ENCODE data around the gene SYT17. TPM values are rescaled to one million over a fixed set of nuclear protein-coding genes. Genes with fewer than 3 reads are reported as not detected.

The SYT17 gene
- polyA plus RNA-seq, 4 donors: 1.3 to 11.4 (median 9.7) TPM

- DNase-seq (ENCODE audit: low read depth in 4 of 4, low spot score in 3 of 4): no peak
Observed at GRCh38 chr16:19212059-19212458, 44.0 kb downstream of the SYT17 start.

DNA sequence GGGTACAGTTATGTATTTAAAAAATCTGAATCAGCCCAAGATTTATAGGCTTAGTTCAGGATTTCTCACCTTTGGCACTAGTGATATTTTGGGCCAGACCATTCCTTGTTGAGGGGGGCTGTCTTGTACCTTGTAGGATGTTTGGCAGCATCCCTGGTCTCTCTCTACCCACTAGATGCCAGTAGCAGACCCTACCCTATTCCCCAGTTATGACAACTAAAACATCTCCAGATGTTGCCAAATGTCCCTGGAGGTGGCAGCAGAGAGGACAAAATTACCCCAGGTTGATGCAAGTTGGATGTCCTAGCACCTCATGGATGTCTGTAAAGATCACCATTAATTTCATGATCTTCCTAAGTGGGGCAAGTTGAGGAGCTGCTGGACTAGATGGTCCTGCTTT, 45.8 kb downstream of the SYT17 start:
- no peak for DNase-seq (ENCODE audit: low read depth in 4 of 4, low spot score in 3 of 4)

- DNase-seq (ENCODE audit: low read depth in 4 of 4, low spot score in 3 of 4): no peak
Observed at GRCh38 chr16:19215705-19216104, 47.7 kb downstream of the SYT17 start.

- DNase-seq (ENCODE audit: low read depth in 4 of 4, low spot score in 3 of 4): no peak
Observed at GRCh38 chr16:19218581-19218980, 50.5 kb downstream of the SYT17 start.

- DNase-seq (ENCODE audit: low read depth in 4 of 4, low spot score in 3 of 4): no peak
Observed at GRCh38 chr16:19219836-19220235, 51.8 kb downstream of the SYT17 start.

- no peak for DNase-seq (ENCODE audit: low read depth in 4 of 4, low spot score in 3 of 4)
Observed at GRCh38 chr16:19223235-19224170, 55.5 kb downstream of the SYT17 start.

DNA sequence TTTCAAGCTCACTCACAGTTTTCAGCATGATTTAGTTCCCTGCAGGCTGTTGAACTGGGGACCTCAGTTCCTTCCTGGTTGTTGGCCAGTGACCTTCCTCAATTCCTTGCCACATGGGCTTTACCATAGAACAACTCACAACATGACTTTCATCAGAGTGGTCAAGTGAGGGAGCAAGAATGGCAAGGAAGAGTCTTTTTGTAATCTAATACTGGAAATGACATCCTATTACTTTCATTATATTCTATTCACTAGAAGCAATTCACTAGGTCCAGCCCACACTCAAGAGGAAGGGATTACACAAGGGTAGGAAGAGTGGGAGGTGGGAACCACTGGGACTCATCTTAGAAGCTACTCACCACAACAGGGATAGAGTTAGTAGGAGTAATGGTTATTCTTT, 57.6 kb downstream of the SYT17 start:
- no peak for DNase-seq (ENCODE audit: low read depth in 4 of 4, low spot score in 3 of 4)

- no peak for DNase-seq (ENCODE audit: low read depth in 4 of 4, low spot score in 3 of 4)
Observed at GRCh38 chr16:19227643-19228042, 59.6 kb downstream of the SYT17 start.

DNA sequence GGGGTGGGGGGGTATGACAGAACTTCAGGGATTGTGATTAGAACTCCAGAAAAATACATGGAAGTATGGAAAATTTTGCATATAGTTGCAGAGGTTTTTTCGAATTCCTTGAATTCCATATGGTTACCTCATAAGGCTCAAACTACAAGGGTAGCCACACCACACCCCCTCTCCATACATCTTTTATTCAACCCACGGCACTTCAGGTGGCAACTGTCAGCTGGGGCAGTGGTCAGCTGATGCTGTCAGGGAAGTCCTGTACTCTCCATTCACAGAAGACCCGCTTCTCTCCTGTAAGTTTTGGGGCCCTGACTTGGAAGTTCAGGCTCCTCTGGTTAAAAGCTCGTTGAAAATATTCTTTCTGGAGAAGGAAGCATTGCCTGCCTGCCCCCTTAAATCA, 60.0 kb downstream of the SYT17 start:
- DNase-seq (ENCODE audit: low read depth in 4 of 4, low spot score in 3 of 4): no peak

GRCh38 chr16:19228575-19228974, 60.5 kb downstream of the SYT17 start:
- DNase-seq (ENCODE audit: low read depth in 4 of 4, low spot score in 3 of 4): no peak

- no peak for DNase-seq (ENCODE audit: low read depth in 4 of 4, low spot score in 3 of 4)
Observed at GRCh38 chr16:19230575-19230974, 62.5 kb downstream of the SYT17 start.

GRCh38 chr16:19231881-19232280, 63.8 kb downstream of the SYT17 start:
- no peak for DNase-seq (ENCODE audit: low read depth in 4 of 4, low spot score in 3 of 4)

- DNase-seq (ENCODE audit: low read depth in 4 of 4, low spot score in 3 of 4): no peak
Observed at GRCh38 chr16:19232988-19233387, 64.9 kb downstream of the SYT17 start.

- no peak for DNase-seq (ENCODE audit: low read depth in 4 of 4, low spot score in 3 of 4)
Observed at GRCh38 chr16:19235478-19235877, 67.4 kb downstream of the SYT17 start.

DNA sequence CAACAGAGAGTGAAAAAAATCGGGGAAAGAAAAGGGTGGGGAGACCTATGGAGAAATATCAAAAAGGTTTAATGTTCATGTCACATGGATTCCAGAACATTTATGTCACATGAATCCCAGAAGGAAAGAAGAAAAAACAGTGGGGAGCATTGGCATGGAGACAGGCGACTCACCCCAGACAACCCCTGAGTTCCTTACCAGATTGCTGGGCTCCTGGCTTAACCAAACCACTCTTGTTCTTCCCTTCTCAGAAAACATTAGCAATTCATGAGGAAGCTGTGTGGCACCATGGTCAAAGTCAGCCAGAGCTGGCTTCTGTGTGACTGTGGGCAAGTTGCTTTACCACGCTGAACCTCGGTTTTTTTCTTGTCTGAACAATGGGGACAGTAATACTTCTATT, 67.8 kb downstream of the SYT17 start:
- no peak for DNase-seq (ENCODE audit: low read depth in 4 of 4, low spot score in 3 of 4)

GRCh38 chr16:19236561-19237209, 68.6 kb downstream of the SYT17 start:
- DNase-seq (ENCODE audit: low read depth in 4 of 4, low spot score in 3 of 4): no peak

GRCh38 chr16:19238406-19238805, 70.4 kb downstream of the SYT17 start:
- no peak for DNase-seq (ENCODE audit: low read depth in 4 of 4, low spot score in 3 of 4)

GRCh38 chr16:19239511-19240155, 71.6 kb downstream of the SYT17 start:
- DNase-seq (ENCODE audit: low read depth in 4 of 4, low spot score in 3 of 4): no peak

DNA sequence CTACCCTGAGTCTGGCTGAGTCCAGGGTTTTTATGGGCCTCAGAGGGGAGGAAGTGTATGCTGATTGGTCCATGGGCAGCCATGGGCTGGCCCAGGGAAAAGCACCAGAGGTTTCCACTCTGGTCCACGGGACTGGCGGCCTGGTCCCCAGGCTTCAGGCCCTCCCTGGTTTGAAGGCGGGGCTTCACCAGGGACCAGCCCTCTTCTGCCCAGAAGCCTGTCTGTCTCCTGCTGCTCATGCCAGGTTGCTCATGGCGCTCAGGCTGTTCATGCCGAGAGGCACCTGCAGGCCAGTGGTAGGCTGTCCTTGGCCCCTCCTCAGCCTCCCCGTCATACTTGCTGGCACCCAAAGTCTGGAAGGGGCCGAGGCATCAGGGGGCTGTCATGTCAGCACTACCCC, 72.5 kb downstream of the SYT17 start:
- no peak for DNase-seq (ENCODE audit: low read depth in 4 of 4, low spot score in 3 of 4)

DNA sequence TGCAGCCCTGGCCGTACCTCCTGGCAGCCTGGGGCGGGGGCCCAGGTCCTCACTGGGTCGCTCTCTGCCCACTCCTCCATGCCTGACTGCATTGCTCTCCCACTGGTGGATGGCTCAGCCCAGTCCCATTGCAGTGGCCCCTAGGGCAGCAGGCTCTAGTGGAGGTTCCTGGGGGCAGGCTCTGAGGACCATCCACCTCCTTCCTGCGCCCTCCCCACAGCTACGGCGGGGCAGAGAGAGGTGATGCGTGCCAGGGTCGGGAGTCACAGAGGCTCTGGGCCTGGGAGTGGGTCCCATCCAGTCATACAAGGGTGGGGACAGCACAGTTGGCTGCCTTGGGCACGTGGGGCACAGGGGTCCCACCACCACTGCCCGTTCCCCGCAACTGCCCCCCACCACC, 73.5 kb downstream of the SYT17 start:
- no peak for DNase-seq (ENCODE audit: low read depth in 4 of 4, low spot score in 3 of 4)

DNA sequence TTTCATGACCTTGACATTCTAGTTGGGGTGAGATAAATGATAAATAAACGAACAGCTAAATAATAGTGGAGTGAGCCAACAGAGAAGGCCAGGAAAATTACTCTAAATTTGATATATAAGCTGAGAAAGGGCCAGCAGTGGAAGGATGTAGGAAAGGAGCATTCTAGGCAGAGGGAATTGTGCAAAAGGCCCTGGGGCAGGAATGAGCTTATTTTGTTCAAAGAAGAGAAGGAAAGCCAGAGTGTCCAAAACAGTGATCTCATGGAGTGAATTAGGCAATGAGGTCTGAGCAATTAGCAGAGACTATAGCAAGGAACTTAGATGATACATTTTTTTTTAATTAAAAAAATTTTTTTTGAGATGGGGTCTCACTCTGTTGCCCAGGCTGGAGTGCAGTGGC, 74.1 kb downstream of the SYT17 start:
- no peak for DNase-seq (ENCODE audit: low read depth in 4 of 4, low spot score in 3 of 4)
